Nephron progenitor cell (in vitro differentiated cells): ENCODE measurements around the gene BICC1.

Experiments
- DNase-seq: peaks from one replicate; pipeline ENCODE4 v3.0.0; 2021
- H3K27ac Mint-ChIP-seq: 2 replicates; pipeline ENCODE4 v1.8.0; 2021; ENCODE audit warnings: mild to moderate bottlenecking, moderate library complexity, mixed read lengths
- H3K27me3 Mint-ChIP-seq: 2 replicates; pipeline ENCODE4 v1.8.0; 2021; ENCODE audit warnings: mild to moderate bottlenecking, low read depth, mixed read lengths; ENCODE audit not compliant: poor library complexity
- H3K36me3 Mint-ChIP-seq: 2 replicates; pipeline ENCODE4 v1.8.0; 2021; ENCODE audit warnings: low read depth, mixed read lengths
- H3K4me1 Mint-ChIP-seq: 2 replicates; pipeline ENCODE4 v1.8.0; 2021; ENCODE audit warnings: mixed read lengths
- H3K4me3 Mint-ChIP-seq: 2 replicates; pipeline ENCODE4 v1.8.0; 2021; ENCODE audit warnings: mild to moderate bottlenecking, moderate library complexity, mixed read lengths
- H3K9me3 Mint-ChIP-seq: 2 replicates; pipeline ENCODE4 v1.8.0; 2021; ENCODE audit warnings: mild to moderate bottlenecking, moderate library complexity, mixed read lengths
- CTCF ChIP-seq: fragments of 200-600 bp; sonication (generic); IDR thresholded peaks from 2 replicates; pipeline ENCODE4 v1.5.0; 2021; ENCODE audit warnings: antibody characterized with exemption

Gene BICC1

DNA sequence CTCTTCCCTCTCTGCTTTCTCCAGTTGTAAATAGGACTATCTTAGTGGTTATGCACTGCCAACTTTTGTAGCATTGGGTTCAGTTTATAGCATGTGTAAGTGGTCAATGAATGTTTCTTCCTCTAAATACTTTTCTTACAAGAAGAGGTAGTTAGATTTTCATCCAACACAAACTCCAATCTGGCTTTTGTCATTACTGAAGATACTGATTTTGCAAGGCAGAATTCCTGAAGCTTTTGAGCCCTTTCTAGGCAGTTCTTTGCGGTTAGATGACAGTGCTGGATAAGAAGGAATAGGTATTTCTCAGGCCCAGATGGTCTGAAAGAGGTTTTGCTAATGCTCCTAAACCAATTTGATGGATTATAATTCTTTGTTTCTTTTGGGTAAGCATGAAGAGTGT is 60.5 kb downstream of the BICC1 start:
- no peak overlapping the region for H3K4me3 Mint-ChIP-seq
- H3K27me3 Mint-ChIP-seq = peaks cover 4% of the 10 kb centered on the region
- TF ChIP-seq CTCF = no peak
- H3K4me1 Mint-ChIP-seq = peaks cover 26% of the 10 kb centered on the region
- peaks cover 22% of the 10 kb centered on the region for H3K9me3 Mint-ChIP-seq
- peaks cover 6% of the 10 kb centered on the region for H3K36me3 Mint-ChIP-seq
- H3K27ac Mint-ChIP-seq = no peak overlapping the region
- no peak for DNase-seq

DNA sequence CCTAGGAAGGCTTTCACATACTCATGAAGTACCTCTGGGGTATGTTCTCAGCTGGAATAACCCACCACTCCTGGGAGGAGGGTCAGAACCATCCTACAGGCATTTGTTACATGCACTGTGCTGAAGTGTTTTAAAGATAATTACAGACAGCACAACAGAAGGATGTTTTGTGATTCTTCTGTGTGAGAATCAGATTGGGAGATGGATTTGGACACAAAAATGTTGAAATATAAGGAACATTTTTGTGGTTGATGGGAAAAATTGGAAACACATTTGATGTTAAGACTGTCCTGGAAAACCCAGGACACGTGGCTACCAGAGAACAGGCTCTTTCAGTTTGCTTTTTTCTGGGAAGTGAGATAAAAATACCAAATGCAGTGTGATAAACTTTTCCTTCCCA is 61.4 kb downstream of the BICC1 start:
- Mint-ChIP-seq H3K27ac (no peak overlapping the region), H3K36me3 (peaks cover 6% of the 10 kb centered on the region), H3K4me1 (peaks cover 26% of the 10 kb centered on the region), H3K27me3 (peaks cover 4% of the 10 kb centered on the region), H3K9me3 (peaks cover 22% of the 10 kb centered on the region), H3K4me3 (no peak overlapping the region)
- DNase-seq = no peak
- no peak for TF ChIP-seq CTCF

DNA sequence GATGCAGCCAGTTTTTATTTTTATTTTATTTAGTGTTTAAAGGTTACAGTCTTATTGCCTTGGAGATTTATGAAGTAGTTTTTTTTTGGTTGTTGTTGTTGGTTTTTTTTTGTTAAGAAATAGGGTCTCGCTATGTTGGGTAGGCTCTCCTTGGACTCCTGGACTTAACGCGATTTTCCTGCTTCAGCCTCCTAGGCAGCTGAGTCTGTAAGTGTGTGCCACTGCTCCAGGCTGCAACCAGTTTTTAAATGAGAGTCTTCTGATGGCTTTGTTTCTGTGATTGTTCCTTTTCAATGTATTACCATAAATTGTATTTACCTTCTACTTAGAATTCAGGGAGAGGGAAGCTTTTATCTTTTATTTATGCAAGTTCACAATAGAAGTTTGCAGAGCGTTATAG is 62.8 kb downstream of the BICC1 start:
- H3K36me3 Mint-ChIP-seq = peaks cover 2% of the 10 kb centered on the region
- H3K27me3 Mint-ChIP-seq = peaks cover 8% of the 10 kb centered on the region
- H3K9me3 Mint-ChIP-seq = peaks cover 17% of the 10 kb centered on the region
- peak overlapping the region; percentile 1 for H3K27ac Mint-ChIP-seq
- no peak for DNase-seq
- H3K4me3 Mint-ChIP-seq = no peak overlapping the region
- TF ChIP-seq CTCF = no peak
- H3K4me1 Mint-ChIP-seq = peaks cover 26% of the 10 kb centered on the region

- TF ChIP-seq CTCF = no peak
- Mint-ChIP-seq H3K27ac (peak overlapping the region; percentile 68), H3K4me1 (peaks cover 26% of the 10 kb centered on the region), H3K9me3 (peaks cover 6% of the 10 kb centered on the region), H3K27me3 (peaks cover 8% of the 10 kb centered on the region), H3K36me3 (no peaks in the 10 kb centered on the region), H3K4me3 (no peak overlapping the region)
- DNase-seq = no peak
Measured at GRCh38 chr10:58576751-58577436, 64.2 kb downstream of the BICC1 start.

DNA sequence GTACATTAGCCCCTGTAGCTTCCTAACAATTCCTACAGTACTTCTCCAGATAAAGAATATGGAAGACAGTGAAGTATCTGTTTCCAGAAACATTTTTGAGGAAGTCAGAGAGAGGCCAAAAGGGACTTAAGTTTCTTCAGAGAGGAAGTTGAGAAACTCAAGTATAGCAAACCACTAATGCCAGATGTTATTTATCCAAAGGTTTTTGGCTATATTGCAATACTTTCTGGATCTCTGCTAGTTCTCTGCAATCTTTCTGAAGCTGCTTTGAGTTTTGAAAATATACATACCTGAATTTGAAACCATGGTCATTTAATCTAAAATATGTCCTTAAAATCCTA is 64.7 kb downstream of the BICC1 start:
- H3K36me3 Mint-ChIP-seq = no peaks in the 10 kb centered on the region
- peak overlapping the region; percentile 58 for H3K27ac Mint-ChIP-seq
- no peak overlapping the region for H3K4me3 Mint-ChIP-seq
- H3K9me3 Mint-ChIP-seq = peaks cover 2% of the 10 kb centered on the region
- no peak for DNase-seq
- peaks cover 8% of the 10 kb centered on the region for H3K27me3 Mint-ChIP-seq
- TF ChIP-seq CTCF = no peak
- H3K4me1 Mint-ChIP-seq = peaks cover 26% of the 10 kb centered on the region

DNA sequence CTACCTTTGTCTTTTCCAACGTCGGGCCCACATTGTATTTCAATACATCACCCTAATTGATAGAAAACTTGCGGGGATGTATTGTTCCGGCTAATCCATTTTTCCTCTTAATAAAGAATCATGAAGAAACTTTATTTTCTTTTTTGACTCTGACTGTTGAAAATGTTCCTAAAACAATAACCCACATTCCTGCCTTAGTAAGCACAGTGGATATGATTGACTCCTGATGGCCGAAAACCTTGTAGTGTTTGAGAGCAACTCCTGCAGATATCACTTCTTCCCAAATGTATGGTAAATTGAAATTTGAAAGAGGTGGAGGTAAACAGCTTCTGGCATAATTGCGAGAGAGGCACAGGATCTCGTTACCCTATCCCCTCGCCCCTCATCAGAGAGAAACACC is 65.7 kb downstream of the BICC1 start:
- Mint-ChIP-seq H3K27ac (peak overlapping the region; percentile 7), H3K27me3 (peaks cover 4% of the 10 kb centered on the region), H3K4me1 (peaks cover 26% of the 10 kb centered on the region), H3K4me3 (no peak overlapping the region), H3K9me3 (peaks cover 10% of the 10 kb centered on the region), H3K36me3 (no peaks in the 10 kb centered on the region)
- DNase-seq = no peak
- no peak for TF ChIP-seq CTCF
